Suppressor macrophage treated with lipopolysaccharide for 1 hour (primary cell): ENCODE measurements around the gene SPIN1.

Experiments used
- DNase-seq, 3 donors: peaks; one replicate each; pipeline ENCODE4 v3.0.0-alpha.2; 2020 to 2022

The SPIN1 gene

GRCh38 chr9:88502552-88503034 is 114.3 kb downstream of the SPIN1 start:
- DNase-seq, result no peak

DNA sequence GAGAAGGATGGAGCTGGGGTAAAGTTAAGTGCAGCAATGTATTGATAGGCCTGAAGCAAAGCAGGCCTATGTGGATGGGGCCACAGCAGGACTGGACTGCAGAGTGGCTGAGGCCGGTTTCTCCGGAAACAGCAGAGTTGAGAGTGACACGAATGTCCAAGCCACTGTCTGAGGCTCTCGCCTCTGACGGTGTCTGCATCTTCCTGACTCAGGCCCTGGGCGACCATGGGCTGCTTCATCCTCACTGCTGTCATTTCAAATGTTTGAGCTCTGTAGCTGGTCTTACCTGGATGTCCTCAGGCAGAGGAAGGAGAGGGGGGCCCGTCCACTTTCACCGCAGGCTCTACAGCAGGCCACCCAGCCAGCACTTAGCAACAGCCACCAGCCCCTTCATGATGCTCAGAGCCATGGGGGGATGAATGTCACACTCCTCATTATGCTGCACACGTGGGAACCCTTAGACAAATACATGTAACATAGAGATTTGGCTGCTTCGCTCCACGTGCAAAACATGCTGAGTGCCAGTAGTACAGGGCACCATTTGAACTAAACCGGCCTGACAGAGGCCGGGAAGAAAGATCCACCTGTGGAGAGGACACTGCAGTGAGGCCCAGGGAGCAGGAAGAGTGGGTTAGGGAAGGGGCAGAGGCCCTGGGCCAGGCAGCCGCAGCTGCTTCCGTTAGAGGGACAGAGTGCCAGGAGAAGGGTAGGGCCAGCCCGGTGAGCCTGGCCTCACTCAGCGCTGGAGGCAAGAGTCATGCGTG is 115.0 kb downstream of the SPIN1 start:
- DNase-seq, result no peak

DNA sequence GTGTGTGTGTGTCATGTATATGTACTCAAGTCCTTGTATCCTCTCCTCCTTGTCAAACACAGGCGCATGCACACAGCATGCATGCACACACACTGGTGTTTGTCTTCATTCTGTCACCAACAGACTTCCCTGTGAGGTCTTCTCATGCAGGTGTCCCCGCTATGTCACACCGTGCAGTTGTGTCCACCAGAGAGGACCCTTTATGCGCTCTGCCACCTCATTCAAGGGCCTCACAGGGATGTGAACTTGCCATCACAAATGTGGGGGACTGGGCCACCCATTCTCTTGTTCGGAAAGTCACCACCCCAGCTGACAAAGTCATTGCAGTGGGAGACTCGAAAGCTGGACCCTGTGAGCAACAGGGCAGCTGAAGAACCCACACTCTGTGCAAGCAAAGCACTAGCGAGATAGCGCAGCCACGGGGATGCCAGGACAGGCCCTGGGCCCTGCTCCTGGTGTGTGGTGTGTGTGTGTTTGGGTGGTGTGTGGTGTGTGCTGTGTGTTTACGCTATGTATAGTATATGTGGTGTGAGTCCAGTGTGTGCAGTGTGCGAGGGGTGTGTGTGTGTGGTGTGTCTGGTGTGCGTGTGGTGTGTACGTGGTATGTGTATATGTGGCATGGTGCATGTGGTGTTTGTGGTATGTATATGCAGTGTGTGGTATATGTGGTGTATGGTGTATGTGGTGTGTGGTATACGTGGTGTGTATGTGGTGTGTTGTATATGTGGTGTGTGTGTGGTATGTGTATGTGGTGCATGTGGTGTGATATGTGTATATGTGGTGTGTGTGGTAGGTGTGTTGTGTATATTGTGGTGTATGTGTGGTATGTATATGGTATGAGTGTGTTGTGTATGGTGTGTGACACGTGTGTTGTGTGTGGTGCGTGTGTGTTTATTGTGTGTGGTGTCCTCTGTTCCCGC is 115.9 kb downstream of the SPIN1 start:
- DNase-seq, result no peak

GRCh38 chr9:88508326-88508725 is 120.1 kb downstream of the SPIN1 start:
- DNase-seq, result no peak

DNA sequence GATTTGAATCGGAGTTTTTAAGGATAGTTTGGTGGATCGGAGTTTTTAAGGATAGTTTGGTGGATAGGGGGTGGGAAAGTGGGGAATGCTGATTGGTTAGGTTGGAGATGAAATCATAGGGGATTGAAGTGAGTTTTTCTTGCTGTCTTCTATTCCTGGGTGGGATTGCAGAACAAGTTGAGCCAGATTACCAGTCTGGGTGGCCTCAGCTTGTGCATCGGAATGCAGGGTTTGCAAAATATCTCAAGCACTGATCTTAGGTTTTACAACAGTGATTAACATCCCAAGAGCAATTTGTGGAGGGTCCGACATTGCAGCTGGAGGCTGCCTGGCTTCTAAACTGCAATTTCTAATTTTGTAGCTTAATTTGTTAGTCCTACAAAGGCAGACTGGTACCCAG is 123.7 kb downstream of the SPIN1 start:
- DNase-seq, result no peak

GRCh38 chr9:88514247-88514646 is 126.0 kb downstream of the SPIN1 start:
- DNase-seq, result no peak

GRCh38 chr9:88521308-88521707 is 133.1 kb downstream of the SPIN1 start:
- peak; percentile 63 to 77 (median 72) for DNase-seq

DNA sequence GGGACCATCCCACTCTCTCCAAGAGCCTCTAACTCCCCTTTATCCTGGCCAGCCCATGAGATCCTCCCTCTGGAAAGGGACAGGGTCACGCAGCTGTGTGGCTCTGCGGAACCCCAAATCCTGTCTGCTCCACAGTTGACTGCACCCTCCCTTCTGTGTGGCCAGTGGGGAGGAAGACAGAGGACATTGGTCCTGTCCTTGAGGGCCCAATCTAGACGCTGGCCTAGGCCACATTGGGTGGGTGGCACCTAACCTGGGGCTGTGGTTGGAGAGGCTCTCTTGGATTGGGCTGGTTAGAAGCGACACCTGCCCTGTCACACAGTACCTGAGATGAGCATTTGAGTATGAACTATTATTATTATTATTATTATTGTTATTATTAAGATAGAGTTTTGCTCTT is 134.1 kb downstream of the SPIN1 start:
- DNase-seq, result no peak

DNA sequence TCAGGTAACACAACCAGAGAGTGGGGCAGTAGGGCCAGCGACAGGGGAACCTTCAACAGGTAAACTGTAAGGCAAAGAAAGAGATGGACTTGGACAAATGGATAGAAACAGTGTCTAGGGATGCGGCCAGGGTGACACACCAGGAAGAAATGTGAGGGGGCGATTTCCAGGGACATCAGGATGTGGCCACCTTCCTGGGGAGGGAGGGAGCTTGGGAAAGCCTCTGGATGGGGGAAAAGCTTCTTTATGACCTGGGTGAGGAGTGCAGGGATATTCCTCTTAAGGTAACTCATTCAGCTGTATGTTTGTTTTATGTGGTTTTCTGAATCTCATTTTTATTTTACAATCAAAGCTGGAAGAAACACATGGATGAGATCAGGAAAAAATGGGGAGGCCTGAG is 134.8 kb downstream of the SPIN1 start:
- DNase-seq, result no peak

DNA sequence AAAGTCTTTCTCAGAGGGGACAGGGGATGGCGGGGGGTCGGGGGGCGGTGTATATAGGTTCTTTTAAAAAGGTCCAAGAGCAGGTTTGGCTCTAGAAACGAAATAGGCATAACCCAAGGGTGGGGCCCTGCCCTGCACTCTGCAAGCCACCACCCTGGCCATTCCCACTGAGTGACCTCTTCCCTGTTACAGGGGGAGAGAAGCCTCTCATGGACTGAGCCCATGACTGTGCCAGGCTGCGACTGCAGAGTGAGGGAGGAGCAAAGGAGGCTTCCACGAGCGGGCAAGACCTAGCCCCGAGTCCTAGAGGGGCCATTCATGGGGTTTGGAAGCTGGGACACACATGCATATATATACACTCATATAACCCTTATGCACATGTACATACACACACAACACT is 136.7 kb downstream of the SPIN1 start:
- no peak for DNase-seq

GRCh38 chr9:88527618-88528017 is 139.4 kb downstream of the SPIN1 start:
- no peak for DNase-seq
